CD4-positive, alpha-beta memory T cell (primary cell): ENCODE results near the gene PHF21B. TPM values are rescaled to one million over a fixed set of nuclear protein-coding genes. Genes with fewer than 3 reads are reported as not detected.
"Not testable (repeated sequence)": the region's sequence is repeated elsewhere in the genome, so short reads cannot be mapped to it uniquely, and the experiment has no call there.

Experiments used
- CTCF ChIA-PET: fragments of 350-600 bp; sonication (Branson Sonifier 250); formaldehyde crosslinking; loops from one replicate; lab custom pipeline; 2021; ENCODE audit warnings: inconsistent platforms; ENCODE audit not compliant: partially characterized antibody; lab: Charles Lee
- POLR2A ChIA-PET: fragments of 350-600 bp; sonication (Branson Sonifier 250); formaldehyde crosslinking; loops from one replicate; lab custom pipeline; 2021; ENCODE audit not compliant: partially characterized antibody; lab: Charles Lee
- DNase-seq, 5 donors: peaks; one replicate each; pipeline versions ENCODE4 v3.0.0 to v3.0.0-alpha.2; 2020 to 2022; ENCODE audit warnings: mixed read lengths in 1 of 5
- H3K27ac ChIP-seq: one replicate; pipeline ENCODE4 v1.7.0; 2013; ENCODE audit warnings: low read depth, low read length
- H3K27me3 ChIP-seq: 2 replicates; pipeline ENCODE4 v1.7.0; 2013; ENCODE audit warnings: mild to moderate bottlenecking, low read length, moderate library complexity; ENCODE audit not compliant: insufficient read depth
- H3K36me3 ChIP-seq: 2 replicates; pipeline ENCODE4 v1.7.0; 2013; ENCODE audit warnings: mild to moderate bottlenecking, low read length, moderate library complexity; ENCODE audit not compliant: insufficient read depth
- H3K4me1 ChIP-seq: 2 replicates; pipeline ENCODE4 v1.7.0; 2013; ENCODE audit warnings: mild to moderate bottlenecking, low read length, moderate library complexity; ENCODE audit not compliant: insufficient read depth
- H3K4me3 ChIP-seq, 2 donors: one replicate each; pipeline ENCODE4 v1.7.0; 2013; ENCODE audit warnings: low read length in 2 of 2, mild to moderate bottlenecking in 1 of 2
- H3K9me3 ChIP-seq, 2 donors: one replicate each; pipeline ENCODE4 v1.7.0; 2013; ENCODE audit warnings: low read length in 2 of 2, control low read depth in 1 of 2; ENCODE audit not compliant: control insufficient read depth in 1 of 2
- H3K27ac Mint-ChIP-seq, 7 donors: one replicate each; pipeline ENCODE4 v1.8.0; 2020 to 2021; ENCODE audit warnings: mixed read lengths in 7 of 7, mild to moderate bottlenecking in 6 of 7, inconsistent platforms in 3 of 7, moderate library complexity in 3 of 7
- H3K27me3 Mint-ChIP-seq, 2 donors: one replicate each; pipeline ENCODE4 v1.8.0; 2020 to 2021; ENCODE audit warnings: mixed read lengths in 2 of 2
- H3K36me3 Mint-ChIP-seq, 2 donors: one replicate each; pipeline ENCODE4 v1.8.0; 2020 to 2021; ENCODE audit warnings: mixed read lengths in 2 of 2, inconsistent platforms in 1 of 2, mild to moderate bottlenecking in 1 of 2
- H3K4me1 Mint-ChIP-seq, 4 donors: one replicate each; pipeline ENCODE4 v1.8.0; 2020 to 2021; ENCODE audit warnings: mixed read lengths in 4 of 4, mild to moderate bottlenecking in 1 of 4
- H3K4me3 Mint-ChIP-seq, 8 donors: one replicate each; pipeline ENCODE4 v1.8.0; 2020 to 2021; ENCODE audit warnings: mixed read lengths in 8 of 8, mild to moderate bottlenecking in 7 of 8, moderate library complexity in 6 of 8, inconsistent platforms in 3 of 8
- H3K9me3 Mint-ChIP-seq, 8 donors: one replicate each; pipeline ENCODE4 v1.8.0; 2020 to 2021; ENCODE audit warnings: mixed read lengths in 8 of 8, mild to moderate bottlenecking in 5 of 8, inconsistent platforms in 3 of 8, moderate library complexity in 1 of 8
- intact Hi-C: fragments of 100-400 bp; cut with micrococcal nuclease; formaldehyde crosslinking; loops from one replicate; pipeline ENCODE4 v1.15.1; 2023
- polyA plus RNA-seq, 2 donors: library from polyadenylated mRNA; unstranded; fragments of 300-500 nt; fragmentation: Illumina TruSeq; gene quantifications; one replicate each; pipeline ENCODE4 v1.2.3, GENCODE V29; 2021
- total RNA-seq, 2 experiments: library from RNA; stranded (reverse); gene quantifications; one replicate each; pipeline ENCODE4 v1.2.3, GENCODE V29; 2021

The PHF21B gene
- total and polyA plus RNA-seq, 4 experiments from 2014 or later = not detected

DNA sequence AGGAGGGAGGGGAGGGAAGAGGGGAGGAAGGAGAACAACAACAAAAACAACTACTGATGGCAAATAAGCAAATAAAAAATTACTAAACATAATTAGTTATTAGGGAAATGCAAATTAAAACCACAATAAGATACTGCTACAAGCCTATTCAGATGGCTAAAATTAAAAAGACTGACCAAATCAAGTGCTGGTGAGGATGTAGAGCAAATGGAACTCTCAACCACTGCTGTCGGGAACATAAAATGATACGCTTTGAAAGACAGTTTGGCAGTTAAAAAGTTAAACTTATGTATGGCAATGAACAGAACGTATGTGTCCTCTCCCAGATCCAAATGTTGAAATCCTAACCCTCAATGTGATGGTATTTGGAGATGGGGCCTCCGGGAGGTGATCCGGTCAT lies 85.7 kb downstream of the PHF21B start:
- POLR2A ChIA-PET = no interaction called here
- Histone ChIP-seq H3K27ac (no peak overlapping the region), H3K4me1 (no peaks in the 10 kb centered on the region), H3K9me3 (no peaks in the 10 kb centered on the region), H3K27me3 (no peaks in the 10 kb centered on the region), H3K4me3 (no peak overlapping the region), H3K36me3 (no peaks in the 10 kb centered on the region)
- Mint-ChIP-seq H3K36me3 (no peaks in the 10 kb centered on the region), H3K4me1 (no peaks in the 10 kb centered on the region), H3K9me3 (peaks cover 0 to 4% (median 0%) of the 10 kb centered on the region in 8 donors), H3K4me3 (no peak overlapping the region), H3K27ac (no peak overlapping the region), H3K27me3 (peaks cover 4% of the 10 kb centered on the region in 2 donors)
- CTCF ChIA-PET = no interaction called here
- intact Hi-C loops = no loop called here
- DNase-seq = no peak

DNA sequence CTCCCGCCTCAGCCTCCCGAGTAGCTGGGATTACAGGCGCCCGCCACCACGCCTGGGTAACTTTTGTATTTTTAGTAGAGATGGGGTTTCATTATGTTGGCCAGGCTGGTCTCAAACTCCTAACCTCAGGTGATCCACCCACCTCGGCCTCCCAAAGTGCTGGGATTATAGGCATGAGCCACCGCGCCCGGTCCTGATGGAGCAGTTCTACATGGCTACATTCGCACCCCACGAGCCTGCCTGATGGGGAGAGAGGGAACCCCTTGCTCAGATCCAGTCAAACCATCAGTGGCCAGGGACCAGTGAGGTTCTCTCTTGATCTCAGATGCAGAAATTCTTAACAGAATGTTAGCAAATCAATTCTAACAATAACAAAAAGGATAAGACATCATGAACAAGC lies 88.0 kb downstream of the PHF21B start:
- POLR2A ChIA-PET, H3K36me3 Mint-ChIP-seq, H3K9me3 Mint-ChIP-seq: not testable (repeated sequence)

DNA sequence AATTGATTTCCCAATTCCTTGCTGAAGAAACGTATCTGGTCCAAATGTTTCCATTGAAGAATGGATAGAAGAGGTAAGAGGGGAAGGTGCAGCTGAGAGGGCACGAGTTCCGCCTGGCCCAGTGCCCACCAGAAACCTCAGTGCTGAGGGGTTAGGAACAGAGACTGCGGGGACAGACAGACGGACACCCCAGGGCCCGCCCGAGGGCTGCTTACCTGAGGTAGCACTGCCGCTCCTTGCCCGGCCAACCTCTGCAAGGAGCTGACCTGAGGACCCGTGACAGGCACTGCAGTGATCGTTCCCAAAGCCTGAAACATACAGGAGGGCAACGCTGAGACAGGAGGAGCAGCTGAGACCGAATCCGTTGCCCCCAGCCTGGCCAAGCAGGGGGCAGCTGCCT lies 89.6 kb downstream of the PHF21B start:
- H3K4me1 Mint-ChIP-seq = no peaks in the 10 kb centered on the region
- H3K4me3 Mint-ChIP-seq = no peak overlapping the region
- H3K4me1 ChIP-seq = no peaks in the 10 kb centered on the region

More for the DNA sequence above, 88.0 kb downstream of the PHF21B start:
- H3K9me3 ChIP-seq, H3K36me3 ChIP-seq, intact Hi-C loops, DNase-seq, H3K27me3 Mint-ChIP-seq, H3K4me1 ChIP-seq, H3K27ac Mint-ChIP-seq, H3K27ac ChIP-seq, H3K4me3 Mint-ChIP-seq, H3K4me1 Mint-ChIP-seq, CTCF ChIA-PET, H3K4me3 ChIP-seq, H3K27me3 ChIP-seq: not testable (repeated sequence)

DNA sequence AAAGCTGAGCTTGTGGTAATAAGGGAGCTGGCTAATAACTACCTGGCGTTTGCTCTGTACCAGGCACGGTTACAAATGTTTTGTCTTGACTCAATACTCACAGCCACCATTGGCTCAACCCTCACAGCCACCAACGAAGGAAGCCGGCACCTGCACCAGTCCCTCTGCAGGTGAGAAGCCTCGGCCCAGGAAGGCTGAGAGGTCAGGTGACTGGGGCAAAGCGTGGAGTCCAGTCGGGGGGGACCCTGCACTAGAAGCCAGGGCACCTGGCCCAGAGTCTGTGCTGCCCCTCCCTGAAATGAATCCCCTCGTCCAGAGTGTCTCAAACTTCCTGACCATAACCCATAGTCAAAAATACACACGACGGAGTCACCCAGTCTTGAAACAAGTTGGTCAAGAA lies 90.1 kb downstream of the PHF21B start:
- no peak for DNase-seq
- Mint-ChIP-seq H3K27ac (no peak overlapping the region), H3K4me1 (no peaks in the 10 kb centered on the region), H3K4me3 (no peak overlapping the region), H3K9me3 (peaks cover 0 to 4% (median 0%) of the 10 kb centered on the region in 8 donors), H3K36me3 (no peaks in the 10 kb centered on the region), H3K27me3 (peaks cover 2 to 6% of the 10 kb centered on the region in 2 donors)
- H3K9me3 ChIP-seq = no peaks in the 10 kb centered on the region
- no peaks in the 10 kb centered on the region for H3K27me3 ChIP-seq
- no peaks in the 10 kb centered on the region for H3K4me1 ChIP-seq
- no peaks in the 10 kb centered on the region for H3K36me3 ChIP-seq
- no peak overlapping the region for H3K27ac ChIP-seq
- intact Hi-C loops = no loop called here
- POLR2A ChIA-PET = no interaction called here
- CTCF ChIA-PET = no interaction called here
- no peak overlapping the region for H3K4me3 ChIP-seq

More for the DNA sequence above, 89.6 kb downstream of the PHF21B start:
- Mint-ChIP-seq H3K27me3 (peaks cover 0 to 4% of the 10 kb centered on the region in 2 donors), H3K9me3 (peaks cover 0 to 4% (median 0%) of the 10 kb centered on the region in 8 donors), H3K36me3 (no peaks in the 10 kb centered on the region), H3K27ac (no peak overlapping the region)
- no peak for DNase-seq
- no peak overlapping the region for H3K4me3 ChIP-seq
- CTCF ChIA-PET = no interaction called here
- no peaks in the 10 kb centered on the region for H3K27me3 ChIP-seq
- POLR2A ChIA-PET = no interaction called here
- intact Hi-C loops = no loop called here
- no peaks in the 10 kb centered on the region for H3K36me3 ChIP-seq
- no peaks in the 10 kb centered on the region for H3K9me3 ChIP-seq
- H3K27ac ChIP-seq = no peak overlapping the region

DNA sequence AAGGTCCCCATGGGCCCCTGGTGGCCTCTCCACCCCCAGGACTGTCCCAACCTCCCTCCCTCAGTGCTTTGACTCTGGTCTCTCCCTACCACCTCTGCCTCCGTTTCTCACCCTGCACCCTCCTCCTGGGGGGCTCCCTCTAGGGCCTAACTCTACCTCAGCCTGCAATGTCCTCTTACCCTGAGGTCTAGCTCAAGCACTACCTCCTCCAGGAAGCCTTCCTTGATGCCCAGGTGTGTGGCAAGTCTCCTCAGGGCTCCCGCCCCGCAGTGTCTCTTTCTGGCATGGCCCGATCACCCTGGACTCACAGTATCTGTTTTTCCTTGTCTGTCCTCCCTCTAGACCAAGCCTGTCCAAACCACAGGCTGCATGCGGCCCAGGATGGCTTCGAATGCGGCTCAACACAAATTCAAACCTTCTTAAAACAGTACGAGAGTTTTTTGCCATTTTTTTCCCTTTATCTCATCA lies 90.8 kb downstream of the PHF21B start:
- no peaks in the 10 kb centered on the region for H3K9me3 ChIP-seq
- no peaks in the 10 kb centered on the region for H3K27me3 ChIP-seq
- Mint-ChIP-seq H3K36me3 (no peaks in the 10 kb centered on the region), H3K27ac (no peak overlapping the region), H3K4me1 (no peaks in the 10 kb centered on the region), H3K27me3 (peaks cover 2 to 6% of the 10 kb centered on the region in 2 donors), H3K9me3 (peaks cover 0 to 3% (median 0%) of the 10 kb centered on the region in 8 donors), H3K4me3 (no peak overlapping the region)
- H3K4me1 ChIP-seq = no peaks in the 10 kb centered on the region
- H3K36me3 ChIP-seq = no peaks in the 10 kb centered on the region
- ChIA-PET CTCF (no interaction called here), POLR2A (no interaction called here)
- H3K27ac ChIP-seq = no peak overlapping the region
- no peak overlapping the region for H3K4me3 ChIP-seq
- no peak for DNase-seq
- intact Hi-C loops = no loop called here

DNA sequence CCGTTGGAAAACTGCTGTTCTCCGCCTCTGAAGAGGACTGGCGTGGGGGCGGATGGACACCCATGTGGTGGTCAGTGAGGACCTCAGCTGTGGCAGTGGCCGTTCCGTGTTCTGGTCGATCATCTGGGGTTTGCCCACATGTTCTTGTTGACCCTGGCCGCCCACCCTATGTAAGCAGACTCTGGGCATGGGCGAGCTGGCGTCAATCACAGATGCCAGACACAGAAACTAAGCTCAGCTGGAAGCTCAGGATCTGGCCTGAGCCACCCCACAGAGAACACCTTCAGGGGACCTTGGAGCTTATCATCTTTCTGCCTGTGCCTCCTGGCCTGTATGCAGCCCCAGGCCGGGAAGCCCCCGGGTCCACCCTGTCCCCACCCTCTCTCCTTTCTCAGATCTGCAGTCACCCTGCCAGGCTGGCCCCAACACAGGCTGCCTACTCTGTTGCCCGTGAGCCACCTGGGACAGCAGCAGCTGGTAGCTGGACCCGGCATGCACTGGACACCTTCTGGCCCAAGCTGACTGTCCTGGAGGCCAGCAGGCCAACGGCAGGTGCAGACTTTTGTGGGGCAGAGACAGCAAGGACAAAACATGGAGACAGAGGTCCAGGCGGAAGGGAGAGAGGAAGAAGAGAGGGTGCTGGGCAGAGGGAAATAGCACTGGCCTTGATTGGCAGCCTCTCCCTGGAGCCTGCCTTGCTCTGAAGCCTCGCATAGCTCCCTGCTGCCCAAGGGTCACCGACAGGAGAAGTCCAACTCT lies 91.5 kb downstream of the PHF21B start:
- peaks cover 2 to 6% of the 10 kb centered on the region in 2 donors for H3K27me3 Mint-ChIP-seq
- no peak overlapping the region for H3K4me3 Mint-ChIP-seq
- no peak overlapping the region for H3K27ac ChIP-seq
- H3K9me3 Mint-ChIP-seq = peaks cover 0 to 3% (median 0%) of the 10 kb centered on the region in 8 donors
- intact Hi-C loops = no loop called here
- H3K27ac Mint-ChIP-seq = no peak overlapping the region
- no peaks in the 10 kb centered on the region for H3K36me3 Mint-ChIP-seq
- CTCF ChIA-PET = no interaction called here
- H3K4me1 ChIP-seq = no peaks in the 10 kb centered on the region
- POLR2A ChIA-PET = no interaction called here
- no peak for DNase-seq
- no peaks in the 10 kb centered on the region for H3K9me3 ChIP-seq
- H3K4me1 Mint-ChIP-seq = no peaks in the 10 kb centered on the region
- no peaks in the 10 kb centered on the region for H3K27me3 ChIP-seq
- no peaks in the 10 kb centered on the region for H3K36me3 ChIP-seq
- no peak overlapping the region for H3K4me3 ChIP-seq

DNA sequence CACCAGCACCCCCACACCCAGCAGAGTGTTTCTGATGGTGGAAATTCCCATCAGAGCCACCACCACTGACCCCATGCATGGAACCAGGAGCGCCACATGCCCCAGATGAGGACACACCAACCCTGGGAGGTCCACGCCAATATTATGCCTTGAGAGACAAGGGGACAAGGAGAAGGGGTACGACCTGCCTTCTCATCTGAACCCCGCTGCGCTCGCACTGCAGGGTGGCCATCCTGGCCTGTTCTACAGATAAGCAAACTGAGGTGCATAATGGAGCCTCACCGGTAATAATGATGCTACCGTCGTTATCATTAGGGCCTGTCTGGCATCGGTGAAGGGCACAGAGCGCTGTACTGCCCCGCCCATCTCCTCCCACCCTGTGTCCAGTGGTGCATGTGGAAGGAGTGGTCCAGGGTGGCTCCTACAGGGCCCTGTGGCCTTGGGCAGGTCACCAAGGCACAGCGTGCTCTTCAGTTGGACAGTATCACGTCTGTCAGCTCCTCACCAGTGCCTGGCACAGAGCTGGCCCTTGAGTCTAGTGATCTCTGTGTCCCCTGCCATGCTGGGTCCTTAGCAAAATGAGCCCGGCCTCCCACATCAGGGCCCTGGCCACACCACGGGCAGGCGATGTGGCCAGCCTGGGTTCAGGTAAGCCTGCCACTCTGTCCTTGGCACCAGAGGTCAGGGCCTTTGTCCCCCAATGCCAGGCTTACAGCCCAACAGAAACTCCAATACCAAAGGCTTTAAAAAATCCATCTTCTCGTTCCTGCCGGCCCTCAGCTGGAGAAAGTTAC lies 92.2 kb downstream of the PHF21B start:
- no peaks in the 10 kb centered on the region for H3K4me1 ChIP-seq
- Mint-ChIP-seq H3K27me3 (peaks cover 2 to 8% of the 10 kb centered on the region in 2 donors), H3K27ac (no peak overlapping the region), H3K36me3 (no peaks in the 10 kb centered on the region), H3K4me1 (no peaks in the 10 kb centered on the region), H3K4me3 (no peak overlapping the region), H3K9me3 (peaks cover 0 to 4% (median 0%) of the 10 kb centered on the region in 8 donors)
- no peaks in the 10 kb centered on the region for H3K27me3 ChIP-seq
- no peak overlapping the region for H3K27ac ChIP-seq
- intact Hi-C loops = no loop called here
- no peak for DNase-seq
- H3K4me3 ChIP-seq = no peak overlapping the region
- POLR2A ChIA-PET = no interaction called here
- CTCF ChIA-PET = no interaction called here
- H3K9me3 ChIP-seq = no peaks in the 10 kb centered on the region
- H3K36me3 ChIP-seq = no peaks in the 10 kb centered on the region
